Endothelial cell of umbilical vein (primary cell): ENCODE measurements around the gene AP3S1. TPM values are rescaled to one million over a fixed set of nuclear protein-coding genes. Genes with fewer than 3 reads are reported as not detected.

Experiments
- BruUV-seq: library from RNA; stranded (reverse); fragments of 400-500 nt; replicated peaks from 2 replicates; lab custom pipeline; 2021; lab: Mats Ljungman, UMichigan
- CTCF ChIA-PET: fragments of 300-600, 350-600 bp; sonication (Branson Sonifier 250); formaldehyde crosslinking; loops from one replicate; lab custom pipeline; 2021; ENCODE audit warnings: antibody characterized with exemption, inconsistent platforms; lab: Charles Lee
- POLR2A ChIA-PET: fragments of 300-600, 350-600 bp; sonication (Branson Sonifier 250); formaldehyde crosslinking; loops from one replicate; lab custom pipeline; 2021; ENCODE audit warnings: antibody characterized with exemption, inconsistent platforms; lab: Charles Lee
- DNase-seq: peaks from one replicate; pipeline ENCODE4 v3.0.0-alpha.2; 2011; ENCODE audit warnings: low read depth, low spot score
- FAIRE-seq: peaks from 2 replicates; lab custom pipeline; 2011; peaks lifted over from hg19 to GRCh38; lab: Jason Lieb, UNC
- H2AFZ ChIP-seq: 2 replicates; pipeline ENCODE4 v1.6.0; 2012; ENCODE audit warnings: low read depth, low read length, control low read depth, inconsistent platforms
- H3K27ac ChIP-seq: 2 replicates; pipeline ENCODE4 v1.5.1; 2011; ENCODE audit warnings: low read depth, mild to moderate bottlenecking, control low read depth, low read length, moderate library complexity; ENCODE audit not compliant: insufficient read depth
- H3K27me3 ChIP-seq, 2 experiments: 2 replicates each; pipeline versions ENCODE4 v1.6.0 to v1.6.1; 2011; ENCODE audit warnings: low read length in 2 of 2, mixed read lengths in 1 of 2; ENCODE audit not compliant: control insufficient read depth in 2 of 2, insufficient read depth in 2 of 2
- H3K36me3 ChIP-seq, 2 experiments: 2 replicates in 1 of 2; 3 replicates in 1 of 2; pipeline ENCODE4 v1.5.1; 2011; ENCODE audit warnings: low read length in 2 of 2, mild to moderate bottlenecking in 1 of 2, moderate library complexity in 1 of 2; ENCODE audit not compliant: control insufficient read depth in 2 of 2, insufficient read depth in 2 of 2; ENCODE audit errors: extremely low read depth in 1 of 2
- H3K4me1 ChIP-seq: 3 replicates; pipeline ENCODE4 v1.5.1; 2011; ENCODE audit warnings: mild to moderate bottlenecking, low read length; ENCODE audit not compliant: control insufficient read depth, insufficient read depth; ENCODE audit errors: extremely low read depth
- H3K4me2 ChIP-seq: 2 replicates; pipeline ENCODE4 v1.6.1; 2011; ENCODE audit warnings: low read length, control low read depth, mixed read lengths; ENCODE audit not compliant: insufficient read depth
- H3K4me3 ChIP-seq, 3 experiments: fragments of 200-600 bp in 1 of 3; sonication (generic), shearing (Covaris generic) in 1 of 3; replicated peaks in 1 of 3; 2 replicates each; pipeline ENCODE4 v1.5.1; 2011 to 2016; ENCODE audit warnings: control low read depth in 3 of 3, low read length in 3 of 3, mild to moderate bottlenecking in 2 of 3, inconsistent platforms in 1 of 3, low read depth in 1 of 3, moderate library complexity in 1 of 3; ENCODE audit not compliant: insufficient read depth in 1 of 3
- H3K79me2 ChIP-seq: 2 replicates; pipeline ENCODE4 v1.6.0; 2012; ENCODE audit warnings: low read length, inconsistent platforms; ENCODE audit not compliant: control insufficient read depth, insufficient read depth
- H3K9ac ChIP-seq: replicated peaks from 2 replicates; pipeline ENCODE3; 2011; ENCODE audit warnings: low read length, control low read depth; ENCODE audit not compliant: insufficient read depth; ENCODE audit errors: extremely low read depth
- H3K9me1 ChIP-seq: replicated peaks from 3 replicates; pipeline ENCODE4 v1.6.0; 2011; ENCODE audit warnings: mild to moderate bottlenecking, low read length; ENCODE audit not compliant: control insufficient read depth, insufficient read depth; ENCODE audit errors: extremely low read depth
- H3K9me3 ChIP-seq: replicated peaks from 2 replicates; pipeline ENCODE4 v1.5.1; 2012; ENCODE audit warnings: low read length, inconsistent platforms; ENCODE audit not compliant: control insufficient read depth, insufficient read depth
- H4K20me1 ChIP-seq: replicated peaks from 2 replicates; pipeline ENCODE3; 2011; ENCODE audit warnings: mild to moderate bottlenecking, low read length; ENCODE audit not compliant: control insufficient read depth, insufficient read depth; ENCODE audit errors: extremely low read depth
- CTCF ChIP-seq, 2 donors: IDR thresholded peaks; 1 replicate in 1 of 2; 2 replicates in 1 of 2; pipeline ENCODE4 v1.5.1; 2011; ENCODE audit warnings: low read length in 2 of 2, mild to moderate bottlenecking in 2 of 2, moderate library complexity in 2 of 2, control low read depth in 1 of 2, inconsistent platforms in 1 of 2, low read depth in 1 of 2; ENCODE audit not compliant: insufficient read depth in 1 of 2; ENCODE audit errors: extremely low read depth in 1 of 2
- EZH2 ChIP-seq: IDR thresholded peaks from 2 replicates; pipeline ENCODE4 v1.6.1; 2012; ENCODE audit warnings: borderline replicate concordance, low read depth, mild to moderate bottlenecking, moderate library complexity, low read length, inconsistent platforms; ENCODE audit not compliant: severe bottlenecking
- FOS ChIP-seq: IDR thresholded peaks from 2 replicates; pipeline ENCODE4 v1.6.1; 2011; ENCODE audit warnings: mild to moderate bottlenecking, low read length, moderate library complexity, borderline replicate concordance; ENCODE audit not compliant: insufficient read depth
- GATA2 ChIP-seq: IDR thresholded peaks from 2 replicates; pipeline ENCODE4 v1.7.0; 2011; ENCODE audit warnings: low read depth, mild to moderate bottlenecking, moderate library complexity, mixed read lengths, low read length; ENCODE audit not compliant: insufficient read length, insufficient read depth
- JUN ChIP-seq: IDR thresholded peaks from 2 replicates; pipeline ENCODE4 v1.6.1; 2011; ENCODE audit warnings: borderline replicate concordance, low read depth; ENCODE audit not compliant: insufficient read length, insufficient read depth
- dilution Hi-C: fragments of 300-500 bp; cut with MboI; formaldehyde crosslinking; loops from one replicate; pipeline ENCODE4 v1.15.0; 2019; ENCODE audit warnings: low sequenced_read_pairs; ENCODE audit not compliant: extremely low pct_ligation_motif_present
- intact Hi-C: fragments of 100-400 bp; cut with micrococcal nuclease; formaldehyde crosslinking; loops from one replicate; pipeline ENCODE4 v1.10.0; 2022
- polyA plus RNA-seq, 4 experiments: library from polyadenylated mRNA; depleted of rRNA in 3 of 4; stranded (reverse) in 3 of 4; unstranded in 1 of 4; fragments of >200 nt; gene quantifications; 2 replicates each; pipeline versions ENCODE4 v1.2.1 to v1.2.3, GENCODE V29; 2011 to 2012; ENCODE audit warnings: missing spikeins in 1 of 4
- total RNA-seq: library from RNA; stranded (reverse); gene quantifications from 2 replicates; pipeline ENCODE4 v1.2.3, GENCODE V29; 2021
- TF ChIP-seq, protein P1 (sequence below): IDR thresholded peaks from 2 replicates; pipeline ENCODE4 v1.6.1; 2011; ENCODE audit not compliant: insufficient read depth, insufficient read length

AP3S1 gene
- total and polyA plus RNA-seq, 2 donors (not counting 3 experiments of a cell fraction or from before 2014, with no cell fraction given): 26.5 to 85.7 TPM

GRCh38 chr5:115815693-115816225, 26.0 kb upstream of the AP3S1 start:
- POLR2A ChIA-PET: interaction anchor here (1.0 kb wide), 1 partner anchor 25 kb away, joined by 4 read pairs; no protein-coding TSS in a partner anchor
- Histone ChIP-seq H3K9ac (no peak overlapping the region), H3K27ac (no peak overlapping the region), H3K9me1 (no peaks in the 10 kb centered on the region), H3K36me3 (no peaks in the 10 kb centered on the region), H3K4me2 (peak overlapping the region; percentile 81), H3K79me2 (no peaks in the 10 kb centered on the region), H3K9me3 (no peaks in the 10 kb centered on the region), H3K27me3 (peaks cover 27 to 33% of the 10 kb centered on the region in 2 experiments), H3K4me1 (peaks cover 10% of the 10 kb centered on the region), H2AFZ (peak overlapping the region; percentile 55), H4K20me1 (no peaks in the 10 kb centered on the region), H3K4me3 (peak overlapping the region; percentile 6 to 40 (median 24))
- CTCF ChIA-PET: interaction anchor here (0.7 to 1.6 kb wide), 7 partner anchors 15 to 252 kb away, joined by 3 to 11 read pairs (median 3); no protein-coding TSS in a partner anchor
- FAIRE-seq (no peak), DNase-seq (peak; percentile 9)
- no TSS peak for BruUV-seq
- dilution Hi-C loops: no loop called here
- intact Hi-C loops: loop anchor here (2.0 kb wide), 1 partner anchor 23 kb away; no protein-coding TSS in a partner anchor
- TF ChIP-seq, protein P1, sequence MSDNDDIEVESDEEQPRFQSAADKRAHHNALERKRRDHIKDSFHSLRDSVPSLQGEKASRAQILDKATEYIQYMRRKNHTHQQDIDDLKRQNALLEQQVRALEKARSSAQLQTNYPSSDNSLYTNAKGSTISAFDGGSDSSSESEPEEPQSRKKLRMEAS: no peak
- no peak for TF ChIP-seq JUN
- TF ChIP-seq EZH2: peak; percentile 61
- TF ChIP-seq CTCF (IDR thresholded peaks at IDR 0.05; ENCODE audit: extremely low read depth in 1 of 2, insufficient read depth in 1 of 2, low read depth in 1 of 2, low read length in 2 of 2): no peak
- no peak for TF ChIP-seq GATA2
- no peak for TF ChIP-seq FOS
